ENCODE results near the gene ZNF367.
"Not testable (repeated sequence)": the region's sequence is repeated elsewhere in the genome, so short reads cannot be mapped to it uniquely, and the experiment has no call there.

The ZNF367 gene

GRCh38 chr9:96360976-96361375 lies 57.2 kb downstream of the ZNF367 start:
- no peak for DNase-seq (ENCODE audit: low read depth)

- not testable (repeated sequence) for DNase-seq (ENCODE audit: low read depth)
Observed at GRCh38 chr9:96360523-96360922, 57.6 kb downstream of the ZNF367 start.

GRCh38 chr9:96350866-96351265 lies 67.3 kb downstream of the ZNF367 start:
- no peak for DNase-seq (ENCODE audit: low read depth)

- DNase-seq (ENCODE audit: low read depth): no peak
Observed at GRCh38 chr9:96348261-96348660, 69.9 kb downstream of the ZNF367 start.

GRCh38 chr9:96345551-96345950 lies 72.6 kb downstream of the ZNF367 start:
- no peak for DNase-seq (ENCODE audit: low read depth)

GRCh38 chr9:96344458-96345180 lies 73.6 kb downstream of the ZNF367 start:
- DNase-seq (ENCODE audit: low read depth): no peak

- DNase-seq (ENCODE audit: low read depth): no peak
Observed at GRCh38 chr9:96343515-96344360, 74.4 kb downstream of the ZNF367 start.

- no peak for DNase-seq (ENCODE audit: low read depth)
Observed at GRCh38 chr9:96342571-96343245, 75.5 kb downstream of the ZNF367 start.

- no peak for DNase-seq (ENCODE audit: low read depth)
Observed at GRCh38 chr9:96340707-96341106, 77.5 kb downstream of the ZNF367 start.

GRCh38 chr9:96338299-96338698 lies 79.9 kb downstream of the ZNF367 start:
- DNase-seq (ENCODE audit: low read depth): no peak
